COLO668 (cell line): ENCODE measurements around the gene ACSL3.
A peak's percentile ranks its signal among the peaks of the same experiment; 100 is the strongest.
"Not testable (repeated sequence)": the region's sequence is repeated elsewhere in the genome, so short reads cannot be mapped to it uniquely, and the experiment has no call there.

Source experiments
- DNase-seq: peaks from one replicate; lab custom pipeline; 2025; ENCODE audit not compliant: unreplicated experiment; lab: John Stamatoyannopoulos, UW

Gene ACSL3

GRCh38 chr2:222860740-222861410 is at the start of gene ACSL3:
Gene ACSL3, plus strand, starts transcription at chr2:222861036. Its CDS starts 47,737 bp downstream, at chr2:222908773.
- peak; percentile 97 for DNase-seq

DNA sequence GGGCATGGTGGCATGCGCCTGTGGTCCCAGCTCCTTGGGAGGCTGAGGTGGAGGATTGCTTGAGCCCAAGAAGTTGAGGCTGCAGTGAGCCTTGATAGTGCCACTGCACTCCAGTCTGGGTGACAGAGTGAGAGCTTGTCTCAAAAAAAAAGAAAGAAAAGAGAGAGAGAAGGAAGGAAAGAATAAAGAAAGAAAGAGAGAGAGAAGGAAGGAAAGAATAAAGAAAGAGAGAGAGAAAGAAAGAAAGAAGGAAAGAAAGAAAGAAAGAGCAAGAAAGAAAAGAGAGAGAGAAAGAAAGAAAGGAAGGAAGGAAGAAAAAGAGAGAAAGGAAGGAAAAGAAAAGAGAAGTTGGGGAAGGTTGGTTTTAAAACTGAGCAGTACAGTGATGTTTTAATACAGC is 49.0 kb upstream of the ACSL3 start:
- no peak for DNase-seq

- no peak for DNase-seq
Measured at GRCh38 chr2:222813177-222813843, 47.5 kb upstream of the ACSL3 start.

DNA sequence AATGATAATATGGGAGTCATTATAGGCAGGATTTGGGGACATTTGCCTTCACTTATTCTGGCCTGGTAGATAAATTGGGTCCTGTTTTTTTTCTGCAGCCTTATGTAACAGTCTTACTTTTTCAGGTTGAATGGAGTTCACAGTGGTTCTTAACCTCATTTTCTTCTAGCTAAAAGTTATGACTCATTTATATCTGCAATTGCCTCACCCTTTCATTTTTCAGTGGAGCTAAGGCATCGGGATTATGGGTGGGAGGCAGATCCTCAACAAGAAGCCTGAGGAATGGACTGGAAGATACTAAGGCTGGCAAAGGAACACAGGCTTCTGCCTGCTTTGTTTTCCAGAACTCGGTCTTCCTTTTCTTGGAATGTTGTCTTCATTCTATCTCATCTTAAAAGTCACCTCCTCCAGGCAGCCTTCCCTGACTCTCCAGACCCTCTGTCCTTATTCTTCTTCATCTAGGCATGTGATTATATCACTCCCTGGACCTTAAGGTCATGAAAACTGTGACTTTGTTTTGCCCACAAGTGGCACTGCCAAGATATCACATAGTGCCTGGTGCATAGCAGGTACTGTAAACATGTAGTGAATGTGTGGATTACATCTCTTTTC is 41.0 kb upstream of the ACSL3 start:
- no peak for DNase-seq

GRCh38 chr2:222823183-222823930 is 37.5 kb upstream of the ACSL3 start:
- no peak for DNase-seq

DNA sequence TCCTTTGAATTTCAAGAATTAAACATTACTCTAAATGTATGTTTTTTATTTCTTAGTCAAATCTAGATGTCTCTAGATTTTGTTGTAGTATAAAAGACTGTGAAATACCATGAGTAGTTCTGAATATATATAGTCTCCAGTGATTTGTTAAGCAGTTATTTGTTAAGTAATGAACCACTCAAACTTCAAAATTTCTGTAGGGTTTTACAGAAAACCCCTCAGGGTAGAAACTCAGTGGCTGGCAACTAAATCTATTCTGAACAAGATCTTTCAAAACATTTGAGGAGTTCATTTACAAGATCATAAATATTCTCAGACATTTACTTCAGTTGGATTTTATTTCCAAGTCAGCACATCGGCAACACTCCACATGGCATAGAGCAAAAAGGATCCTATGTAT is 35.8 kb upstream of the ACSL3 start:
- DNase-seq, result no peak

DNA sequence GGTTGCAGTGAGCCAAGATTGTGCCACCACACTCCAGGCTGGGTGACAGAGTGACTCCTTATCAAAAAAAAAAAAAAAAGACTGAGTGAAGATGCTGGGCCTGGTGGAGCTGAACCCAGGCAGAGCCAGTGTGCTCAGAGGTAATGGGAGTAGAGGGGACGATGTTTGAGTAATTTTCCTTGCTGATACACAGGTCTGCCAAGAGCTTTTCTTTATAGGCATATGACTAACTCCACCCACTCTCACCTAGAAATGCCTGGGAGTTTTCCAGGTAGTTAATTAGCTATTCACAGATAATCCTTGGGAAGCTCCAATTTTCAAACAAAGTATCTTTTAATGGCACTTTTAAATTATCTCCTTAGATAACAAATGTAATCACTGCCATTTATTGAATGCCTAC is 33.4 kb upstream of the ACSL3 start:
- no peak for DNase-seq

DNA sequence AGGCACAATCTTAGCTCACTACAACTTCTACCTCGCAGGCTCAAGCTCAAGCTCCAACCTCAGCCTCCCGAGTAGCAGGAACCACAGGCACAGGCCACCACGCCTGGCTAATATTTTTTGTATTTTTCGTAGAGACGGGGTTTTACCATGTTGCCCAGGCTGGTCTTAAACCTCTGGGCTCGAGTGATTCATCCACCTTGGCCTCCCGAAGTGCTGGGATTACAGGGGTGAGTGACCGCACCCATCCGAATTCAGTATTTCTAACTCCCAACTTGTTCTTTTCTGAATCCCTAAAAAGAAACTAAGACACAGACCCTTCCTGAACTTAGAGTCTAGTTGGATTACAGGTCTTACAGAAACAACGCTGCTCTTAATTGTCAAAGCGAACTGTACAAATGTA is 32.3 kb upstream of the ACSL3 start:
- no peak for DNase-seq

DNA sequence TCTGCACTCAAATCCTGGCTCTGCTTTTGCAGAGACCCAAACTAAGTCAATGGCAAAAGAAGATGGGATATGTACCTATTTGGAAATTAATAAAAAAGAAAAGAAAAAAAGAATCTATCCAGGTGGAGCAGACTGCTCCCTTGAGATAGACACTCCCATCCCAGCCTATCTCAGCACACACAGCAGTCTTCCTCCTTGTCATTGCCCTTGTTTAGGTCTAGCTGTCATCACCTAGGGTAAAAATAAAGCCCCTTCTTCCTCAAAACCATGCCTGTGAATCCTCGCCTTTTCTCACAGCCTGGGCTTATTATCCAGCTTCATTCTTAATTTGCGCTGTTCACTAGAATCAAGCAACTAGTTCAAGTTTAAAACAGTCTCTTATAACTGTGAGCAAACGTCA is 30.7 kb upstream of the ACSL3 start:
- DNase-seq, result no peak

GRCh38 chr2:222833410-222833809 is 27.4 kb upstream of the ACSL3 start:
- no peak for DNase-seq

DNA sequence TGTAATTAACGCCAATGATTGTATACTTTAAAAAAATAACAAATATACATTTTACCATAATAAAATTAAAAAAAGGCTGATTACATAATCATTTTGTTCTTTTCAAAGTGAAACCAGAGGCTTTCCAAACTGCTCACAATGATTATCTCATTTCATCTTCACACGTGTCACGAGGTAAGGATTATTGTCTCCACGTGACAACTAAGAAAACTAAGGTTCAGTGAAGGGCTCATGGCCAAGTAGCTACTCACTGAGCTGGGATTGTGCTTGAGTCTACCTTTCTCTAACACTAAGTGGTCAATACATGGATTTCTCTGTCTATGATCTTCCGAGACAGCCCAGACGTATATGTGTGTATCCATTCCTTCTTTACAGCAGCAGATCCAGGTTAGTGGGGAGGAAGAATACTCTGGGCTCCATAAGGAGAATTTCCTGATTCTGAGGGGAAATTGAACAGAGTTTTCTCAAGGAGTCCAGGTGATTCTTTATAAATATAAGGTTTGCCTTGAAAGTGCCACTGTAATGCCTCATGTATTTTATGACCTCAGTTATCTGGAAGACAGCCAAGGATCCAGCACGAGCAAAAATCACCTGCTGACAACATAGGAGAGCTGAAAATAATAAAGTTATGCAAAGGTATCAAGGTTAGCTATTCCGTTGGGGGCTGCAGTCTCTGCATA is 25.6 kb upstream of the ACSL3 start:
- peak; percentile 12 for DNase-seq

DNA sequence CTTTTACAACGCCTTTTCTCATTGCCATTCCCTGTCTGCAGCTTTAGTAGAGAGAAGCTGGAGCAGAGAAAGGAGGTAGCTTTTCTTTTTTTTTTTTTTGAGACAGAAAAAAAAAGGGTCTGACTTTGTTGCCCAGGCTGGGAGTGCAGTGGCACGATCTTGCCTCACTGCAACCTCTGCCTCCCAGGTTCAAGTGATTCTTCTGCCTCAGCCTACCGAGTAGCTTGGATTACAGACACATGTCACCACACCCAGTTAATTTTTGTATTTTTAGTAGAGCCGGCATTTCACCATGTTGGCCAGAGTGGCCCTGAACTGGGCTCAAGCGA is 25.0 kb upstream of the ACSL3 start:
- no peak for DNase-seq

- no peak for DNase-seq
Measured at GRCh38 chr2:222837643-222838056, 23.2 kb upstream of the ACSL3 start.

- DNase-seq, result no peak
Measured at GRCh38 chr2:222840060-222840802, 20.6 kb upstream of the ACSL3 start.

DNA sequence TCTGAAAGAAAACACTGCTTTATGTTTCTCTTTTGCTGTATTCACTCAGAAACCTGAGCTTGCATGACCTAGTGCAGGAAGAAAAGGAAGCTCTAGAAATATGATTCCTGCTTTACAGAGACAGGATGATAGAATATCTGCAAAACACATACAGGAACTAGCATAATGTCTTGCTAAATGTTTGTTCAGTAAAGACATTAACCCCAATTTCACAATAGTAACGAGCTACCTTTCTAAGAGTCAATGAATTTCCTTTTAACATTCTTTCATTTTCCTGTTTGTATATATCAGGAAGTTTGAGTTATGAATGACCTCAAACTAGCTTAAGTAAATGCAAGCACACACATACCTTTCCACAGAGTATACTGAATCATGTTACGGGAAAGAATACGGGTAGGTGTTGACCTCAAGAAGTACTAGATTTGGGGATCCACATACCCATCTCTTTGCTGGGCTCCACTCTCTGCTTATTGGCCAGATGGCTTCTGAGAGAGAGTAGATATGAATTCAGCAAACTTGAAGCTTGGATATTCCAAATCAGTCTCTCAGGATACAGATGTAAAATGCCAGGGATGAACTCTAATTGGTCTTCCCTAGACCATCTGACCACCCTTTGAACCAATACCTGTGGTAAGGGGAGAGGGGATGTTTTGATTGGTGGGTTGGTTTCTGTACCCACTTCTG is 18.2 kb upstream of the ACSL3 start:
- DNase-seq, result no peak

- no peak for DNase-seq
Measured at GRCh38 chr2:222844323-222844722, 16.5 kb upstream of the ACSL3 start.

- not testable (repeated sequence) for DNase-seq
Measured at GRCh38 chr2:222845314-222845713, 15.5 kb upstream of the ACSL3 start.

DNA sequence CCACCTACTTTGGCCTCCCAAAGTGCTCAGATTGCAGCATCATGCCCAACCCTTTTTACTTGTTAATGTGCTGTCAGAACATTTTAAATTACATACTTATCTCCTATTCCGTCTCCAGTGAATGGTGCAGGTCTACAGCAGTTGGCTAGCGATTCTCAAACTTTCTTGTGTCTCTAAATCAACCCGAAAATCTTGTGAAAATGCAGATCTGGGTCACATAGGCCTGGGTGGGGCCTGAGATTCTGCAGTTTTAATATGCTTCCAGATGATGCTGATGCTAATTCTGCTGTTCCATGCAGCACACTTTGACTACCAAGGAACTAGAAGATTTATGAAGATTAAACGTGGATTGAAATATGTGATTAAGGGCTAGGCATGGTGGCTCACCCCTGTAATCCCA is 14.8 kb upstream of the ACSL3 start:
- DNase-seq, result no peak

DNA sequence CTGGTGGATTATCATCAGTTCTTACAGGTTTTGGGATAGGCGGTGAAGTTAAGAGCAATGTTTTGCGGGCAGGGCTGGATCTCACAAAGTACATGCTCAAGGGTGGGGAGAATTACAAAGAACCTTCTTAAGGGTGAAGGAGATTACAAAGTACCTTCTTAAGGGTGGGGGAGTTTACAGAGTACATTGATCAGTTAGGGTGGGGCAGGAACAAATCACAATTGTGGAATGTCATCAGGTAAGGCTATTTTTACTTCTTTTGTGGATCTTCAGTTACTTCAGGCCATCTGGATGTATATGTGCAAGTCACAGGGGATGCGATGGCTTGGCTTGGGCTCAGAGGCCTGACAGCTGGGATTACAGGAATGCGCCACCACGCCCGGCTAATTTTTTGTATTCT is 12.8 kb upstream of the ACSL3 start:
- not testable (repeated sequence) for DNase-seq

- no peak for DNase-seq
Measured at GRCh38 chr2:222848862-222849261, 12.0 kb upstream of the ACSL3 start.
